Transverse colon (tissue), 4 donors: ENCODE results near the gene MEIG1. TPM values are rescaled to one million over a fixed set of nuclear protein-coding genes. Genes with fewer than 3 reads are reported as not detected.
"Not testable (repeated sequence)": the region's sequence is repeated elsewhere in the genome, so short reads cannot be mapped to it uniquely, and the experiment has no call there.

Experiments
- DNase-seq: peaks from one replicate; pipeline ENCODE4 v3.0.0-alpha.2; 2019
- H3K27ac ChIP-seq, 4 donors: fragments of 200-600 bp; sonication (generic); 2 replicates each; pipeline ENCODE4 v1.5.1; 2016 to 2018; ENCODE audit warnings: inconsistent platforms in 4 of 4
- H3K27me3 ChIP-seq: fragments of 200-600 bp; sonication (generic); 2 replicates; pipeline ENCODE4 v1.5.1; 2017; ENCODE audit warnings: inconsistent platforms
- H3K36me3 ChIP-seq, 4 donors: fragments of 200-600 bp; sonication (generic); 2 replicates each; pipeline ENCODE4 v1.5.1; 2017 to 2019; ENCODE audit warnings: inconsistent platforms in 4 of 4
- H3K4me1 ChIP-seq, 4 donors: fragments of 200-600 bp; sonication (generic); 2 replicates each; pipeline ENCODE4 v1.5.1; 2017 to 2020; ENCODE audit warnings: inconsistent platforms in 4 of 4
- H3K4me3 ChIP-seq, 4 donors: fragments of 200-600 bp; sonication (generic); 1 replicate in 1 of 4; 2 replicates in 3 of 4; pipeline versions ENCODE4 v1.5.1 to v1.6.1; 2017 to 2019; ENCODE audit warnings: inconsistent platforms in 4 of 4
- H3K9me3 ChIP-seq, 2 donors: fragments of 200-600 bp; sonication (generic); 2 replicates each; pipeline ENCODE4 v1.5.1; 2017 to 2019; ENCODE audit warnings: inconsistent platforms in 2 of 2
- CTCF ChIP-seq, 5 experiments: fragments of 200-600 bp in 3 of 5; fragments of 450-650 bp in 2 of 5; sonication (generic) in 3 of 5; IDR thresholded peaks; 1 replicate in 2 of 5; 2 replicates in 3 of 5; pipeline ENCODE4 v1.5.1; 2016 to 2017; ENCODE audit warnings: antibody characterized with exemption in 5 of 5, inconsistent platforms in 3 of 5, mild to moderate bottlenecking in 2 of 5, moderate library complexity in 1 of 5
- EP300 ChIP-seq: sonication (generic); formaldehyde crosslinking; IDR thresholded peaks from one replicate; pipeline ENCODE4 v1.6.1; 2017; ENCODE audit warnings: antibody characterized with exemption, low read depth
- POLR2A ChIP-seq: fragments of 450-650 bp; IDR thresholded peaks from one replicate; pipeline ENCODE4 v1.6.1; 2016; ENCODE audit warnings: antibody characterized with exemption, mild to moderate bottlenecking, moderate library complexity
- POLR2AphosphoS5 ChIP-seq, 3 donors: sonication (generic); formaldehyde crosslinking; IDR thresholded peaks; one replicate each; pipeline ENCODE4 v1.6.1; 2016; ENCODE audit warnings: antibody characterized with exemption in 3 of 3
- WGBS, 2 donors: methylation state at CpG; one replicate each; pipeline ENCODE4 v1.1.5; 2018; ENCODE audit warnings: low coverage in 1 of 2; 5-methylcytosine and 5-hydroxymethylcytosine counted together
- in situ Hi-C, 4 donors: fragments of 200-750 bp; cut with MboI; loops; one replicate each; pipeline versions ENCODE4 v1.15.0 to v1.15.1; 2017; ENCODE audit warnings: low sequenced_read_pairs in 3 of 4, low pct_ligation_motif_present in 1 of 4, low pct_unique_long_range_greater_than_20kb in 1 of 4
- intact Hi-C: fragments of 100-400 bp; cut with DNase I; formaldehyde crosslinking; loops from one replicate; pipeline ENCODE4 v1.15.1; 2023; ENCODE audit warnings: low total_unique reads
- total RNA-seq, 4 donors: library from RNA; depleted of rRNA; stranded (reverse); fragments of >200 nt; gene quantifications; one replicate each; pipeline ENCODE4 v1.1.0, GENCODE V29; 2016

The MEIG1 gene
- total RNA-seq, 4 donors from 2014 or later = not detected

- Histone ChIP-seq H3K4me1 (no peaks in the 10 kb centered on the region), H3K27me3 (no peaks in the 10 kb centered on the region), H3K27ac (no peak overlapping the region), H3K9me3 (no peaks in the 10 kb centered on the region), H3K36me3 (no peaks in the 10 kb centered on the region), H3K4me3 (no peak overlapping the region)
- intact Hi-C loops = no loop called here
- no peak for DNase-seq
- 56 to 86% methylated on average over 2 to 50 of the region's 50 CpGs for WGBS, 2 donors
- TF ChIP-seq CTCF (IDR thresholded peaks at IDR 0.05) = no peak
- TF ChIP-seq EP300 = no peak
- no peak for TF ChIP-seq POLR2A
- TF ChIP-seq POLR2AphosphoS5 (IDR thresholded peaks at IDR 0.05) = no peak
- in situ Hi-C loops = no loop called here
Measured at GRCh38 chr10:14995964-14996565, 36.9 kb downstream of the MEIG1 start.

DNA sequence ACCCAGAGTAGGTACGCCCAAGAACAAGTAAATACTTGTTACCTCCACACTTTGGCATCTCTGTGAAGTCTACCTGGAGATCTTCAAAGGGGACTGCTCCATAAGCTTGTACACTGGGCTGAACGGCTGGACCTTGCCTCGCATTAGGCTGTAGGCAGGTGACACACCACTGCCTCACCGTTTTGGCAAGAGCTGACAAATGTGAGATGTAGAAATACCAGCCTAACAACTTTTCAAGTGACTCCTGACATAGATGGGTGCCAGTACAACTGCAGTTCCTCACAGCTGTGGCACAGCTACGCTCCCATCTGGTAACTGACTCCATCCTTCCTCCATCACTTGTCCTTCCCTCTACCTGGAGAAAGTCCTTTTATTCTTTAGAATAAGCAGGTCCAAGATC is 54.3 kb downstream of the MEIG1 start:
- in situ Hi-C loops, H3K4me1 ChIP-seq, H3K27ac ChIP-seq, intact Hi-C loops, H3K4me3 ChIP-seq, H3K9me3 ChIP-seq, H3K36me3 ChIP-seq, H3K27me3 ChIP-seq: not testable (repeated sequence)
- WGBS, 2 donors = 40 to 74% methylated on average over 3 to 5 of the region's 5 CpGs
- DNase-seq = peak; percentile 21

DNA sequence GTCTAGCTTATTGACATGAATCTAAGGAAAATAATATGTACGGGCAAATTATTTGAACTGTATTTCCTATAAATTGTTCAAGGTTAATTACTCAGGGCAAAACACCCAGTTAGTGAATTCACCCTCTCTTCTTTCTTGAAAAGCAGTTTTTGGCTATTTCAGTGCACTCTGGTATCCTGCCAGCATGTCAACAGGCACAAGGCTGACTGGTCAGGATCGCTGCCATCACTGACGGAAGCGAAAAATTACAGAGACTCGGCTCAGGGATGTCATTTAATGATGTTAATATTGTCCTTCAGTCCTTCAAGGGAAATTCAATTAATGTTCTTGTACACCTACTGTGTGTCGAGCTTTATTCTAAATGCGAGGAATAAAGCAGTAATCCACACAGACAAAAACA is 56.3 kb downstream of the MEIG1 start:
- TF ChIP-seq POLR2A (no peak), POLR2AphosphoS5 (IDR thresholded peaks at IDR 0.05) (no peak), EP300 (no peak), CTCF (IDR thresholded peaks at IDR 0.05) (no peak)
- Histone ChIP-seq H3K27ac (no peak overlapping the region), H3K4me3 (no peak overlapping the region), H3K27me3 (no peaks in the 10 kb centered on the region), H3K4me1 (no peaks in the 10 kb centered on the region), H3K9me3 (no peaks in the 10 kb centered on the region), H3K36me3 (no peaks in the 10 kb centered on the region)
- intact Hi-C loops (no loop called here), in situ Hi-C loops (no loop called here)
- no peak for DNase-seq
- 82 to 92% methylated on average over 5 to 7 of the region's 7 CpGs for WGBS, 2 donors

DNA sequence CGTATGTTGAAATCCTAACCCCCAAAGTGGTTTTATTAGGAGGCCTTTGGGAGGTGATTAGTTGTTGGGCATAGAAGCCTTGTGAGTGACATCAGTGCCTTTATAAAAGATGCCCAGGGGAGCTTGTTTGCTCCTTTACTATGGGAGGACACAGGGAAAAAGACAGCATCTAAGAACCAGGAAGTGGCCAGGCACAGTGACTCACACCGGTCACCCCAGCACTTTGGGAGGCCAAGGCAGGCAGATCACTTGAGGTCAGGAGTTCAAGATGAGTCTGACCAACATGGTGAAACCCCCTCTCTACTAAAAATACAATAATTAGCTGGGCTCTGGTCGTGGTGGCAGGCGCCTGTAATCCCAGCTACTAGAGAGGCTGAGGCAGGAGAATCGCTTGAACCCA is 61.8 kb downstream of the MEIG1 start:
- intact Hi-C loops, DNase-seq, H3K4me1 ChIP-seq, H3K4me3 ChIP-seq, H3K9me3 ChIP-seq, H3K27me3 ChIP-seq, in situ Hi-C loops, H3K27ac ChIP-seq, H3K36me3 ChIP-seq: not testable (repeated sequence)
- 78% methylated on average over 3 of the region's 5 CpGs; no CpG with 5 or more reads in 1 of the 2 donors for WGBS, 2 donors

Other genes with a start within 250 kb of the MEIG1 start
- 10 to 100 TPM; 23.9 to 71.0 (median 52.8) TPM for gene FAM107B, start 184.5 kb upstream of the MEIG1 start, total RNA-seq
- 1 to 10 TPM in 2 of 4 donors, not detected in 2; 2.2 to 2.5 TPM for gene CDNF, start 121.4 kb upstream of the MEIG1 start, total RNA-seq
- gene HSPA14, start 121.1 kb upstream of the MEIG1 start, total RNA-seq = 10 to 100 TPM in 2 of 4 donors, 1 to 10 TPM in 2; 6.7 to 15.4 (median 8.7) TPM
- gene MSANTD7, start 121.1 kb upstream of the MEIG1 start, total RNA-seq = 10 to 100 TPM; 11.5 to 19.8 (median 14.0) TPM
- gene SUV39H2, start 80.5 kb upstream of the MEIG1 start, total RNA-seq = 1 to 10 TPM in 3 of 4 donors, under 1 TPM in 1; 0.60 to 4.6 (median 3.0) TPM
- 10 to 100 TPM in 3 of 4 donors, 1 to 10 TPM in 1; 10.0 to 61.3 (median 13.8) TPM for gene DCLRE1C, start 5.3 kb upstream of the MEIG1 start, total RNA-seq
- gene OLAH, start 84.6 kb downstream of the MEIG1 start, total RNA-seq = not detected
- gene ACBD7, start 129.4 kb downstream of the MEIG1 start, total RNA-seq = not detected
- gene RPP38, start 138.0 kb downstream of the MEIG1 start, total RNA-seq = 100 to 1,000 TPM in 1 of 4 donors, 10 to 100 TPM in 2, 1 to 10 TPM in 1; 4.1 to 103 (median 20.9) TPM
- 10 to 100 TPM in 3 of 4 donors, 1 to 10 TPM in 1; 5.2 to 39.3 (median 33.8) TPM for gene NMT2, start 209.3 kb downstream of the MEIG1 start, total RNA-seq